Psoas muscle (tissue), 8 donors: ENCODE results near the gene BNC1. TPM values are rescaled to one million over a fixed set of nuclear protein-coding genes. Genes with fewer than 3 reads are reported as not detected.

ENCODE experiments used
- ATAC-seq, 4 donors: fragments of 200-7000 bp; cut with Tn5 transposase; one replicate each; pipeline ENCODE4 v1.9.1; 2020; ENCODE audit warnings: moderate library complexity in 3 of 4, mild to moderate bottlenecking in 2 of 4
- DNase-seq, 2 donors: peaks; one replicate each; pipeline ENCODE4 v3.0.0-alpha.2; 2020
- H3K27ac ChIP-seq: fragments of 200-600 bp; one replicate; pipeline ENCODE4 v1.8.0; 2022
- H3K27me3 ChIP-seq, 3 donors: fragments of 200-600 bp in 1 of 3; one replicate each; pipeline versions ENCODE4 v1.6.1 to v1.8.0; 2013 to 2022; ENCODE audit warnings: low read length in 2 of 3, mild to moderate bottlenecking in 2 of 3, moderate library complexity in 1 of 3; ENCODE audit not compliant: insufficient read depth in 3 of 3
- H3K36me3 ChIP-seq, 2 donors: fragments of 200-600 bp in 1 of 2; one replicate each; pipeline versions ENCODE4 v1.6.1 to v1.8.0; 2013 to 2022; ENCODE audit warnings: low read depth in 1 of 2, mild to moderate bottlenecking in 1 of 2, moderate library complexity in 1 of 2; ENCODE audit not compliant: insufficient read depth in 1 of 2
- H3K4me1 ChIP-seq: fragments of 200-600 bp; one replicate; pipeline ENCODE4 v1.8.0; 2022
- H3K4me3 ChIP-seq: fragments of 200-600 bp; one replicate; pipeline ENCODE4 v1.8.0; 2022; ENCODE audit warnings: mild to moderate bottlenecking
- H3K9me3 ChIP-seq: fragments of 200-600 bp; one replicate; pipeline ENCODE4 v1.8.0; 2022
- CTCF ChIP-seq: fragments of 200-600 bp; IDR thresholded peaks from one replicate; pipeline ENCODE4 v1.8.0; 2022; ENCODE audit warnings: antibody characterized with exemption
- WGBS, 3 donors: extraction: QIAGEN DNeasy Blood & Tissue Kit; methylation state at CpG; one replicate each; pipeline versions ENCODE4 v1.1.6 to v1.1.7; 2013; 5-methylcytosine and 5-hydroxymethylcytosine counted together
- intact Hi-C, 2 donors: fragments of 100-400 bp; cut with DNase I; formaldehyde crosslinking; loops; one replicate each; pipeline versions ENCODE4 v1.11.0 to v1.14.2; 2022
- polyA plus RNA-seq, 3 donors: library from polyadenylated mRNA; stranded (reverse); fragments of 200-250 nt; gene quantifications; one replicate each; pipeline ENCODE4 v1.2.3, GENCODE V29; 2013
- total RNA-seq, 4 donors: library from RNA; stranded (reverse); fragmentation: NEBNext Ultra II Directional in 2 of 4; extraction: Animal tissue kit (Norgen Biotek cat#: 25700) in 2 of 4; gene quantifications; one replicate each; pipeline versions ENCODE4 v1.2.1 to v1.2.4, GENCODE V29; 2021 to 2023
- donor health status: healthy with polysubstance abuse.
- donor health status: DM: no; HTN: no; CAD: no; lungs with moderate emphysema.
- donor health status: Bipolar disorder and iron deficiency.
- donor health status: healthy.
- donor health status: DM: yes; HTN: yes; CAD: no.
- donor health status: DM: no; HTN: no; CAD: no.
- donor health status: DM: no; HTN: no; CAD: no.
- donor health status: DM: yes; HTN: yes; CAD: no.

BNC1 gene
- total and polyA plus RNA-seq, 7 donors: 0.04 to 0.26 (median 0.10) TPM

GRCh38 chr15:83285979-83286553 lies 1.6 kb upstream of the BNC1 start:
- Histone ChIP-seq H3K4me1 (no peaks in the 10 kb centered on the region), H3K4me3 (no peak overlapping the region), H3K27me3 (peaks cover 0 to 69% (median 24%) of the 10 kb centered on the region in 3 donors), H3K9me3 (no peaks in the 10 kb centered on the region), H3K36me3 (no peaks in the 10 kb centered on the region), H3K27ac (no peak overlapping the region)
- no peak for ATAC-seq
- WGBS, 3 donors: 68 to 74% (median 73%) methylated on average over 9 of the region's 9 CpGs
- intact Hi-C loops: no loop called here
- no peak for DNase-seq
- no peak for TF ChIP-seq CTCF

GRCh38 chr15:83285284-83285978 lies 967 bp upstream of the BNC1 start:
- DNase-seq (no peak), ATAC-seq (no peak)
- H3K27me3 ChIP-seq: peaks cover 0 to 74% (median 26%) of the 10 kb centered on the region in 3 donors
- 67 to 69% (median 67%) methylated on average over 19 of the region's 19 CpGs for WGBS, 3 donors
- TF ChIP-seq CTCF: no peak
- no peaks in the 10 kb centered on the region for H3K9me3 ChIP-seq
- no peaks in the 10 kb centered on the region for H3K36me3 ChIP-seq
- intact Hi-C loops: no loop called here
- no peaks in the 10 kb centered on the region for H3K4me1 ChIP-seq
- no peak overlapping the region for H3K4me3 ChIP-seq
- H3K27ac ChIP-seq: no peak overlapping the region

GRCh38 chr15:83283813-83284558 lies 478 bp downstream of the BNC1 start:
- Histone ChIP-seq H3K27me3 (peaks cover 0 to 85% (median 26%) of the 10 kb centered on the region in 3 donors), H3K4me1 (no peaks in the 10 kb centered on the region), H3K27ac (no peak overlapping the region), H3K9me3 (no peaks in the 10 kb centered on the region), H3K36me3 (no peaks in the 10 kb centered on the region), H3K4me3 (peak overlapping the region; percentile 60)
- TF ChIP-seq CTCF: no peak
- no peak for ATAC-seq
- 1 to 2% (median 2%) methylated on average over 47 to 80 of the region's 80 CpGs for WGBS, 3 donors
- DNase-seq: no peak
- intact Hi-C loops: no loop called here

GRCh38 chr15:83283138-83283812 lies 1.2 kb downstream of the BNC1 start:
- Histone ChIP-seq H3K9me3 (no peaks in the 10 kb centered on the region), H3K36me3 (no peaks in the 10 kb centered on the region), H3K27ac (no peak overlapping the region), H3K4me3 (peak overlapping the region; percentile 60), H3K4me1 (no peaks in the 10 kb centered on the region), H3K27me3 (peaks cover 0 to 87% (median 26%) of the 10 kb centered on the region in 3 donors)
- peak; percentile 23 to 57 for DNase-seq
- ATAC-seq: no peak
- no peak for TF ChIP-seq CTCF
- WGBS, 3 donors: 3 to 4% (median 3%) methylated on average over 53 to 70 of the region's 70 CpGs
- intact Hi-C loops: no loop called here
